Measurements from ENCODE around the gene CACFD1.

GRCh38 chr9:133465984-133466383, 6.2 kb downstream of the CACFD1 start:
- TF ChIP-seq, protein P1, sequence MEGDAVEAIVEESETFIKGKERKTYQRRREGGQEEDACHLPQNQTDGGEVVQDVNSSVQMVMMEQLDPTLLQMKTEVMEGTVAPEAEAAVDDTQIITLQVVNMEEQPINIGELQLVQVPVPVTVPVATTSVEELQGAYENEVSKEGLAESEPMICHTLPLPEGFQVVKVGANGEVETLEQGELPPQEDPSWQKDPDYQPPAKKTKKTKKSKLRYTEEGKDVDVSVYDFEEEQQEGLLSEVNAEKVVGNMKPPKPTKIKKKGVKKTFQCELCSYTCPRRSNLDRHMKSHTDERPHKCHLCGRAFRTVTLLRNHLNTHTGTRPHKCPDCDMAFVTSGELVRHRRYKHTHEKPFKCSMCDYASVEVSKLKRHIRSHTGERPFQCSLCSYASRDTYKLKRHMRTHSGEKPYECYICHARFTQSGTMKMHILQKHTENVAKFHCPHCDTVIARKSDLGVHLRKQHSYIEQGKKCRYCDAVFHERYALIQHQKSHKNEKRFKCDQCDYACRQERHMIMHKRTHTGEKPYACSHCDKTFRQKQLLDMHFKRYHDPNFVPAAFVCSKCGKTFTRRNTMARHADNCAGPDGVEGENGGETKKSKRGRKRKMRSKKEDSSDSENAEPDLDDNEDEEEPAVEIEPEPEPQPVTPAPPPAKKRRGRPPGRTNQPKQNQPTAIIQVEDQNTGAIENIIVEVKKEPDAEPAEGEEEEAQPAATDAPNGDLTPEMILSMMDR (IDR thresholded peaks at IDR 0.05) = no peak
- no peak for TF ChIP-seq EP300 (IDR thresholded peaks at IDR 0.05)

Data from tibial nerve (tissue), 4 donors.